GM06990 (cell line): ENCODE results near the gene OR5K4.

Source experiments
- DNase-seq: peaks from one replicate; pipeline ENCODE4 v3.0.0-alpha.2; 2011; ENCODE audit not compliant: insufficient read length; ENCODE audit errors: extremely low read depth
- H3K27me3 ChIP-seq: replicated peaks from 2 replicates; pipeline ENCODE4 v1.6.0; 2011; ENCODE audit warnings: low read length; ENCODE audit not compliant: control insufficient read depth, insufficient read depth
- H3K36me3 ChIP-seq: 2 replicates; pipeline ENCODE4 v1.5.1; 2011; ENCODE audit warnings: low read length; ENCODE audit not compliant: control insufficient read depth, insufficient read depth
- H3K4me3 ChIP-seq: replicated peaks from 2 replicates; pipeline ENCODE4 v1.5.1; 2011; ENCODE audit warnings: low read depth, mild to moderate bottlenecking, control low read depth, low read length
- TF ChIP-seq, protein P1 (sequence below): IDR thresholded peaks from 2 replicates; pipeline ENCODE4 v1.5.1; 2011; ENCODE audit warnings: low read length, control low read depth, mild to moderate bottlenecking, inconsistent platforms; ENCODE audit not compliant: insufficient read depth, poor library complexity, severe bottlenecking

OR5K4 gene

GRCh38 chr3:98333989-98334606 is 19.6 kb upstream of the OR5K4 start:
- DNase-seq = no peak

GRCh38 chr3:98339031-98339430 is 14.6 kb upstream of the OR5K4 start:
- Histone ChIP-seq H3K27me3 (no peaks in the 10 kb centered on the region), H3K36me3 (no peaks in the 10 kb centered on the region), H3K4me3 (no peak overlapping the region)
- DNase-seq = no peak
- TF ChIP-seq, protein P1, sequence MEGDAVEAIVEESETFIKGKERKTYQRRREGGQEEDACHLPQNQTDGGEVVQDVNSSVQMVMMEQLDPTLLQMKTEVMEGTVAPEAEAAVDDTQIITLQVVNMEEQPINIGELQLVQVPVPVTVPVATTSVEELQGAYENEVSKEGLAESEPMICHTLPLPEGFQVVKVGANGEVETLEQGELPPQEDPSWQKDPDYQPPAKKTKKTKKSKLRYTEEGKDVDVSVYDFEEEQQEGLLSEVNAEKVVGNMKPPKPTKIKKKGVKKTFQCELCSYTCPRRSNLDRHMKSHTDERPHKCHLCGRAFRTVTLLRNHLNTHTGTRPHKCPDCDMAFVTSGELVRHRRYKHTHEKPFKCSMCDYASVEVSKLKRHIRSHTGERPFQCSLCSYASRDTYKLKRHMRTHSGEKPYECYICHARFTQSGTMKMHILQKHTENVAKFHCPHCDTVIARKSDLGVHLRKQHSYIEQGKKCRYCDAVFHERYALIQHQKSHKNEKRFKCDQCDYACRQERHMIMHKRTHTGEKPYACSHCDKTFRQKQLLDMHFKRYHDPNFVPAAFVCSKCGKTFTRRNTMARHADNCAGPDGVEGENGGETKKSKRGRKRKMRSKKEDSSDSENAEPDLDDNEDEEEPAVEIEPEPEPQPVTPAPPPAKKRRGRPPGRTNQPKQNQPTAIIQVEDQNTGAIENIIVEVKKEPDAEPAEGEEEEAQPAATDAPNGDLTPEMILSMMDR = no peak

More at GRCh38 chr3:98333989-98334606, 19.6 kb upstream of the OR5K4 start:
- TF ChIP-seq, protein P1 = no peak
- H3K4me3 ChIP-seq = no peak overlapping the region
- no peaks in the 10 kb centered on the region for H3K36me3 ChIP-seq
- no peaks in the 10 kb centered on the region for H3K27me3 ChIP-seq

DNA sequence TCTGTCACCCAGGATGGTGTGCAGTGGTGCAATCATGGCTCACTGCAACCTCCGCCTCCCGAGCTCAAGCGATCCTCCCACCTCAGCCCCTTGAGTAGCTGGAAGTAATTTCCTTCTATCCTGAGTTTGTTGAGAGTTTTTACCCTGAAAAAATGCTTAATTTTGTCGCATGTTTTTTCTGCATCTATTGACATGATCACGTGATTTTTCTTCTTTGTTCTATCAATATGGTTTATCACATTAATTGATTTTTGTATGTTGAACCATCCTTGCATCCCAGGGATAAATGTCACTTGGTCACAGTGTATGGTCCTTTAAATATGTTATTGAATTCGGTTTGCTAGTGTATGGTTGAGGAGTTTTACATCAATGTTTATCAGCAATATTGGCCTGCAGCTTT is 11.9 kb upstream of the OR5K4 start:
- H3K27me3 ChIP-seq = no peaks in the 10 kb centered on the region
- H3K36me3 ChIP-seq = no peaks in the 10 kb centered on the region
- H3K4me3 ChIP-seq = no peak overlapping the region
- DNase-seq = no peak
- TF ChIP-seq, protein P1 = no peak

DNA sequence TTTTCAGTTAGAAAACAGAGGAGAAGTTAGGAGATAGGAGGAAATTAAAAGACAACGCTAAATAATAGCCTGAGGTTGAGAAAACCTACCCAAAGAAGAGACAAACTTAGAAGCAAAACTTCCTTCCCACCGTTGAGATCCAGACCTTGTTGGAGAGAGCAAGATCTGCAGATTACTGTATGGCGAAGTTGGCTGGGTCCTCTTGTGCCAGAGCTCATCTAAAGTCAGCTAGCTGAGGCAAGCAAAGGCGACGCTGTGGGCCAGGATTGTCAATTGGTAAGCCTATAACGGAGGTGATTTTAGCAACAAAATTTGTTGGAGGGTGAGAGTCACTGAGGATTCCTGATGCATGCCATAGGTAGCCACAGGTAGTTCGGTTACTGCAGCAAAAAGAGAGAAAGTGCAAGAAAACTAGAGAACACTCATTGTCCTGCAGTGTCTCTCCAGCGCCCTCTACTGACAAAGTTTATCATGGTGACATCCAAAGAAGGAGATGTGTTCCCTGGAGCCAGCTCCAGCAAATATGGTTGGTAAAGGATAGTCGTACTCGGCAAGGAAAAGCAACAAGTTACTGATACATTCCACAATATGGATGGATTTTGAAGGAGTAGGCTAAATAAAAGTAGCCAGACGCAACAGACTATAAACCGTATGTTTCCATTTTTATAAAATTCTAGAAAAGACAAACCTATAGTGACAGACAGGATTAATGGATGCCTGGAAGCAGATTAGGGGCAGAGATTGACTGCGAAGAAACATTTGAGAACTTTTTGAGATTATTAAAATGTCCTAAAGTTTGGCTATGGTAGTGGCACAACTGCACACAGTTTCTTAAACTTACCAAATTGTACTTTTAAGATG is 9.8 kb upstream of the OR5K4 start:
- no peak for DNase-seq
- H3K36me3 ChIP-seq = no peaks in the 10 kb centered on the region
- TF ChIP-seq, protein P1 = peak; percentile 85
- no peak overlapping the region for H3K4me3 ChIP-seq
- no peaks in the 10 kb centered on the region for H3K27me3 ChIP-seq

DNA sequence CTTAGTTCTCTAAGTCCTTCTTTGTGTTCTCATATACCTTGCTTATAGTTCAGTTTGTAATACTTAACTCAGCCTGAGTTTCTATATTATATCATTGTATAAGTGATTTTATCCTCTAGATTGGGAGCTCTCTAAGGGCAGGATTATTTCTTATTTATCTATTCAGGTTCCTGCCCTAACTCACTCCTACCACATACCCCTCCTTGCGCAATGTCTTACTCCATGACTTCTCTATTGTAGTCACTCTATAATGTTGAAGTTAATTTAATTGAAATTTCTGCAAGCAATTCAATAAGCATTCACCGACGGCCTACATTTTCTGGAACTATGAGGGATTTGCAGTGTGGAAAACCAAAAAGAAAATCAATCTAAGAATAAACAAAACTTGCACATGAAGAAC is 3.6 kb upstream of the OR5K4 start:
- Histone ChIP-seq H3K27me3 (no peaks in the 10 kb centered on the region), H3K4me3 (no peak overlapping the region), H3K36me3 (no peaks in the 10 kb centered on the region)
- DNase-seq = no peak
- TF ChIP-seq, protein P1 = no peak
